ENCODE results near the gene TBC1D21. TPM values are rescaled to one million over a fixed set of nuclear protein-coding genes. Genes with fewer than 3 reads are reported as not detected.

TBC1D21 gene
- not detected for polyA plus RNA-seq
- long read RNA-seq, donor 1 = 0 reads
- long read RNA-seq, donor 2 = 0 reads
- long read RNA-seq, donor 3 = 0 reads
- long read RNA-seq, donor 4 = 0 reads
- long read RNA-seq, donor 5 = 0 reads
- long read RNA-seq, donor 6 = 0 reads
- long read RNA-seq, donor 7 = 0 reads
- long read RNA-seq, donor 8 = 0 reads
- long read RNA-seq, donor 9 = 0 reads
- long read RNA-seq, donor 10 = 0 reads
- long read RNA-seq, donor 11 = 0 reads

- Histone ChIP-seq H3K4me3 (ENCODE audit: low read length) (no peak within 1 kb of the TSS), H3K27me3 (ENCODE audit: control insufficient read depth, insufficient read depth, low read length) (no peaks in the 10 kb centered on the region), H3K4me1 (ENCODE audit: control insufficient read depth, insufficient read depth, low read length) (peaks cover 20% of the 10 kb centered on the region), H3K36me3 (ENCODE audit: control insufficient read depth, insufficient read depth, low read length) (no peaks in the 10 kb centered on the region), H3K9me3 (ENCODE audit: control insufficient read depth, low read depth, low read length) (no peaks in the 10 kb centered on the region), H3K27ac (ENCODE audit: low read length) (no peak within 1 kb of the TSS)
- WGBS (ENCODE audit: insufficient coverage, low lambda C conversion rate) = no CpG with 5 or more reads among the region's 5 CpGs
- no peak for DNase-seq
These were observed at the start of gene TBC1D21 for GRCh38 chr15:73873456-73873855. TSS of gene TBC1D21 (plus strand) at chr15:73873564. CDS start at chr15:73873710, 146 bp downstream.

- H3K4me3 ChIP-seq (ENCODE audit: low read length) = no peak overlapping the region
- peaks cover 13% of the 10 kb centered on the region for H3K27me3 ChIP-seq (ENCODE audit: control insufficient read depth, insufficient read depth, low read length)
- no peak for DNase-seq
- no peaks in the 10 kb centered on the region for H3K4me1 ChIP-seq (ENCODE audit: control insufficient read depth, insufficient read depth, low read length)
- H3K9me3 ChIP-seq (ENCODE audit: control insufficient read depth, low read depth, low read length) = no peaks in the 10 kb centered on the region
- no peak overlapping the region for H3K27ac ChIP-seq (ENCODE audit: low read length)
- H3K36me3 ChIP-seq (ENCODE audit: control insufficient read depth, insufficient read depth, low read length) = no peaks in the 10 kb centered on the region
- no CpG with 5 or more reads among the region's 3 CpGs for WGBS (ENCODE audit: insufficient coverage, low lambda C conversion rate)
These were observed 46.6 kb upstream of the TBC1D21 start for GRCh38 chr15:73826711-73827251.

GRCh38 chr15:73829523-73829922 is 43.8 kb upstream of the TBC1D21 start:
- Histone ChIP-seq H3K9me3 (ENCODE audit: control insufficient read depth, low read depth, low read length) (no peaks in the 10 kb centered on the region), H3K4me3 (ENCODE audit: low read length) (no peak overlapping the region), H3K36me3 (ENCODE audit: control insufficient read depth, insufficient read depth, low read length) (no peaks in the 10 kb centered on the region), H3K27ac (ENCODE audit: low read length) (no peak overlapping the region), H3K4me1 (ENCODE audit: control insufficient read depth, insufficient read depth, low read length) (no peaks in the 10 kb centered on the region), H3K27me3 (ENCODE audit: control insufficient read depth, insufficient read depth, low read length) (peaks cover 12% of the 10 kb centered on the region)
- no peak for DNase-seq
- no CpG with 5 or more reads among the region's 2 CpGs for WGBS (ENCODE audit: insufficient coverage, low lambda C conversion rate)

- Histone ChIP-seq H3K27me3 (ENCODE audit: control insufficient read depth, insufficient read depth, low read length) (peaks cover 32% of the 10 kb centered on the region), H3K36me3 (ENCODE audit: control insufficient read depth, insufficient read depth, low read length) (no peaks in the 10 kb centered on the region), H3K4me3 (ENCODE audit: low read length) (no peak overlapping the region), H3K9me3 (ENCODE audit: control insufficient read depth, low read depth, low read length) (no peaks in the 10 kb centered on the region), H3K4me1 (ENCODE audit: control insufficient read depth, insufficient read depth, low read length) (no peaks in the 10 kb centered on the region), H3K27ac (ENCODE audit: low read length) (no peak overlapping the region)
- WGBS (ENCODE audit: insufficient coverage, low lambda C conversion rate) = no CpG with 5 or more reads among the region's 1 CpG
- DNase-seq = no peak
These were observed 40.7 kb upstream of the TBC1D21 start for GRCh38 chr15:73832657-73833056.

GRCh38 chr15:73836845-73837244 is 36.5 kb upstream of the TBC1D21 start:
- Histone ChIP-seq H3K9me3 (ENCODE audit: control insufficient read depth, low read depth, low read length) (no peaks in the 10 kb centered on the region), H3K4me3 (ENCODE audit: low read length) (no peak overlapping the region), H3K27me3 (ENCODE audit: control insufficient read depth, insufficient read depth, low read length) (peaks cover 49% of the 10 kb centered on the region), H3K27ac (ENCODE audit: low read length) (no peak overlapping the region), H3K4me1 (ENCODE audit: control insufficient read depth, insufficient read depth, low read length) (no peaks in the 10 kb centered on the region), H3K36me3 (ENCODE audit: control insufficient read depth, insufficient read depth, low read length) (no peaks in the 10 kb centered on the region)
- DNase-seq = no peak
- no CpG with 5 or more reads among the region's 3 CpGs for WGBS (ENCODE audit: insufficient coverage, low lambda C conversion rate)

- no CpG with 5 or more reads among the region's 12 CpGs for WGBS (ENCODE audit: insufficient coverage, low lambda C conversion rate)
These were observed 34.4 kb upstream of the TBC1D21 start for GRCh38 chr15:73838831-73839426.

GRCh38 chr15:73839699-73840377 is 33.5 kb upstream of the TBC1D21 start:
- Histone ChIP-seq H3K36me3 (ENCODE audit: control insufficient read depth, insufficient read depth, low read length) (no peaks in the 10 kb centered on the region), H3K4me1 (ENCODE audit: control insufficient read depth, insufficient read depth, low read length) (no peaks in the 10 kb centered on the region), H3K9me3 (ENCODE audit: control insufficient read depth, low read depth, low read length) (no peaks in the 10 kb centered on the region), H3K27ac (ENCODE audit: low read length) (no peak overlapping the region), H3K4me3 (ENCODE audit: low read length) (no peak overlapping the region), H3K27me3 (ENCODE audit: control insufficient read depth, insufficient read depth, low read length) (peaks cover 52% of the 10 kb centered on the region)
- no CpG with 5 or more reads among the region's 8 CpGs for WGBS (ENCODE audit: insufficient coverage, low lambda C conversion rate)
- no peak for DNase-seq

More at GRCh38 chr15:73838831-73839426, 34.4 kb upstream of the TBC1D21 start:
- Histone ChIP-seq H3K4me3 (ENCODE audit: low read length) (no peak overlapping the region), H3K27ac (ENCODE audit: low read length) (no peak overlapping the region), H3K4me1 (ENCODE audit: control insufficient read depth, insufficient read depth, low read length) (no peaks in the 10 kb centered on the region), H3K36me3 (ENCODE audit: control insufficient read depth, insufficient read depth, low read length) (no peaks in the 10 kb centered on the region), H3K27me3 (ENCODE audit: control insufficient read depth, insufficient read depth, low read length) (peaks cover 55% of the 10 kb centered on the region), H3K9me3 (ENCODE audit: control insufficient read depth, low read depth, low read length) (no peaks in the 10 kb centered on the region)
- DNase-seq = no peak

GRCh38 chr15:73840771-73841170 is 32.6 kb upstream of the TBC1D21 start:
- WGBS (ENCODE audit: insufficient coverage, low lambda C conversion rate) = no CpG with 5 or more reads among the region's 8 CpGs
- Histone ChIP-seq H3K27ac (ENCODE audit: low read length) (no peak overlapping the region), H3K36me3 (ENCODE audit: control insufficient read depth, insufficient read depth, low read length) (no peaks in the 10 kb centered on the region), H3K27me3 (ENCODE audit: control insufficient read depth, insufficient read depth, low read length) (peaks cover 47% of the 10 kb centered on the region), H3K4me3 (ENCODE audit: low read length) (no peak overlapping the region), H3K4me1 (ENCODE audit: control insufficient read depth, insufficient read depth, low read length) (no peaks in the 10 kb centered on the region), H3K9me3 (ENCODE audit: control insufficient read depth, low read depth, low read length) (no peaks in the 10 kb centered on the region)
- no peak for DNase-seq

GRCh38 chr15:73841756-73842725 is 31.3 kb upstream of the TBC1D21 start:
- H3K27ac ChIP-seq (ENCODE audit: low read length) = no peak overlapping the region
- H3K4me1 ChIP-seq (ENCODE audit: control insufficient read depth, insufficient read depth, low read length) = no peaks in the 10 kb centered on the region
- no peaks in the 10 kb centered on the region for H3K9me3 ChIP-seq (ENCODE audit: control insufficient read depth, low read depth, low read length)
- H3K27me3 ChIP-seq (ENCODE audit: control insufficient read depth, insufficient read depth, low read length) = peaks cover 37% of the 10 kb centered on the region
- 0% methylated on average over 1 of the region's 17 CpGs for WGBS (ENCODE audit: insufficient coverage, low lambda C conversion rate)
- DNase-seq = no peak
- no peaks in the 10 kb centered on the region for H3K36me3 ChIP-seq (ENCODE audit: control insufficient read depth, insufficient read depth, low read length)
- H3K4me3 ChIP-seq (ENCODE audit: low read length) = no peak overlapping the region

- Histone ChIP-seq H3K36me3 (ENCODE audit: control insufficient read depth, insufficient read depth, low read length) (no peaks in the 10 kb centered on the region), H3K27ac (ENCODE audit: low read length) (no peak overlapping the region), H3K27me3 (ENCODE audit: control insufficient read depth, insufficient read depth, low read length) (peaks cover 29% of the 10 kb centered on the region), H3K4me1 (ENCODE audit: control insufficient read depth, insufficient read depth, low read length) (no peaks in the 10 kb centered on the region), H3K4me3 (ENCODE audit: low read length) (no peak overlapping the region), H3K9me3 (ENCODE audit: control insufficient read depth, low read depth, low read length) (no peaks in the 10 kb centered on the region)
- WGBS (ENCODE audit: insufficient coverage, low lambda C conversion rate) = no CpG with 5 or more reads among the region's 1 CpG
- no peak for DNase-seq
These were observed 29.6 kb upstream of the TBC1D21 start for GRCh38 chr15:73843787-73844186.

Measured in large intestine (tissue), 12 donors.